HG03432 (cell line): Measurements from ENCODE around the gene LRTM2.

ENCODE experiments used
- ATAC-seq: cut with Tn5 transposase; IDR thresholded peaks from one replicate; pipeline ENCODE4 v1.9.1; 2021; ENCODE audit warnings: mild to moderate bottlenecking, moderate library complexity; ENCODE audit not compliant: unreplicated experiment

The LRTM2 gene

GRCh38 chr12:1863823-1864222 lies 43.5 kb downstream of the LRTM2 start:
- ATAC-seq: no peak

- no peak for ATAC-seq
Observed at GRCh38 chr12:1864456-1864855, 44.1 kb downstream of the LRTM2 start.

GRCh38 chr12:1864867-1865266 lies 44.5 kb downstream of the LRTM2 start:
- ATAC-seq: no peak

GRCh38 chr12:1865284-1865866 lies 45.0 kb downstream of the LRTM2 start:
- no peak for ATAC-seq

GRCh38 chr12:1869145-1869544 lies 48.8 kb downstream of the LRTM2 start:
- ATAC-seq: no peak

GRCh38 chr12:1870086-1870485 lies 49.7 kb downstream of the LRTM2 start:
- ATAC-seq: no peak

GRCh38 chr12:1870998-1871917 lies 50.9 kb downstream of the LRTM2 start:
- ATAC-seq: no peak

GRCh38 chr12:1872001-1872400 lies 51.6 kb downstream of the LRTM2 start:
- ATAC-seq: no peak

GRCh38 chr12:1872448-1872847 lies 52.1 kb downstream of the LRTM2 start:
- ATAC-seq: no peak

GRCh38 chr12:1873531-1874510 lies 53.5 kb downstream of the LRTM2 start:
- no peak for ATAC-seq

- no peak for ATAC-seq
Observed at GRCh38 chr12:1875608-1876007, 55.2 kb downstream of the LRTM2 start.

GRCh38 chr12:1876086-1876485 lies 55.7 kb downstream of the LRTM2 start:
- ATAC-seq: no peak

- ATAC-seq: no peak
Observed at GRCh38 chr12:1877169-1877878, 57.0 kb downstream of the LRTM2 start.

GRCh38 chr12:1878214-1878613 lies 57.8 kb downstream of the LRTM2 start:
- ATAC-seq: no peak

- no peak for ATAC-seq
Observed at GRCh38 chr12:1878695-1879094, 58.3 kb downstream of the LRTM2 start.

- ATAC-seq: no peak
Observed at GRCh38 chr12:1879633-1880032, 59.3 kb downstream of the LRTM2 start.

- no peak for ATAC-seq
Observed at GRCh38 chr12:1880153-1880845, 59.9 kb downstream of the LRTM2 start.

GRCh38 chr12:1880876-1881275 lies 60.5 kb downstream of the LRTM2 start:
- ATAC-seq: no peak

GRCh38 chr12:1881301-1881700 lies 60.9 kb downstream of the LRTM2 start:
- ATAC-seq: no peak

GRCh38 chr12:1881936-1882335 lies 61.6 kb downstream of the LRTM2 start:
- ATAC-seq: no peak
